Esophagus muscularis mucosa (tissue), 4 donors: Measurements from ENCODE around the gene ZNF337. TPM values are rescaled to one million over a fixed set of nuclear protein-coding genes. Genes with fewer than 3 reads are reported as not detected.
"Not testable (repeated sequence)": the region's sequence is repeated elsewhere in the genome, so short reads cannot be mapped to it uniquely, and the experiment has no call there.

ENCODE experiments used
- DNase-seq: peaks from one replicate; pipeline ENCODE4 v3.0.0-alpha.2; 2017; ENCODE audit errors: extremely low spot score
- H3K27ac ChIP-seq, 4 donors: fragments of 200-600 bp; sonication (generic); replicated peaks in 1 of 4; 1 replicate in 3 of 4; 2 replicates in 1 of 4; pipeline ENCODE4 v1.5.1; 2016 to 2019; ENCODE audit warnings: mild to moderate bottlenecking in 1 of 4
- H3K27me3 ChIP-seq, 4 donors: fragments of 200-600 bp; sonication (generic); one replicate each; pipeline versions ENCODE4 v1.5.1 to v1.6.0; 2016 to 2019
- H3K36me3 ChIP-seq, 4 donors: fragments of 200-600 bp; sonication (generic); one replicate each; pipeline ENCODE4 v1.5.1; 2016 to 2019
- H3K4me1 ChIP-seq, 4 donors: fragments of 200-600 bp; sonication (generic); one replicate each; pipeline ENCODE4 v1.5.1; 2016 to 2019
- H3K4me3 ChIP-seq, 4 donors: fragments of 200-600 bp; sonication (generic); 1 replicate in 2 of 4; 2 replicates in 2 of 4; pipeline ENCODE4 v1.5.1; 2016 to 2019; ENCODE audit warnings: mild to moderate bottlenecking in 4 of 4, moderate library complexity in 1 of 4
- H3K9me3 ChIP-seq, 4 donors: fragments of 200-600 bp; sonication (generic); 1 replicate in 3 of 4; 2 replicates in 1 of 4; pipeline ENCODE4 v1.5.1; 2016 to 2019
- CTCF ChIP-seq, 3 experiments: fragments of 200-600 bp in 2 of 3; fragments of 450-650 bp in 1 of 3; sonication (generic) in 2 of 3; IDR thresholded peaks; one replicate each; pipeline ENCODE4 v1.5.1; 2017 to 2019; ENCODE audit warnings: antibody characterized with exemption in 3 of 3, mild to moderate bottlenecking in 2 of 3, moderate library complexity in 1 of 3
- EP300 ChIP-seq: sonication (generic); formaldehyde crosslinking; IDR thresholded peaks from one replicate; pipeline ENCODE4 v1.6.1; 2017; ENCODE audit warnings: antibody characterized with exemption
- POLR2A ChIP-seq: fragments of 450-650 bp; IDR thresholded peaks from one replicate; pipeline ENCODE4 v1.6.1; 2017; ENCODE audit warnings: antibody characterized with exemption, moderate library complexity, mild to moderate bottlenecking, low read depth
- POLR2AphosphoS5 ChIP-seq, 2 donors: sonication (generic); formaldehyde crosslinking; IDR thresholded peaks; one replicate each; pipeline ENCODE4 v1.6.1; 2017; ENCODE audit warnings: antibody characterized with exemption in 2 of 2
- WGBS: methylation state at CpG from one replicate; pipeline ENCODE4 v1.1.5; 2018; 5-methylcytosine and 5-hydroxymethylcytosine counted together
- intact Hi-C: fragments of 100-400 bp; cut with DNase I; formaldehyde crosslinking; loops from one replicate; pipeline ENCODE4 v1.15.1; 2023
- total RNA-seq, 4 donors: library from RNA; depleted of rRNA; stranded (reverse); fragments of >200 nt; gene quantifications; one replicate each; pipeline versions ENCODE4 v1.1.0 to v1.2.1, GENCODE V29; 2016

ZNF337 gene
- total RNA-seq, 4 donors from 2014 or later = 13.1 to 17.0 (median 14.8) TPM

DNA sequence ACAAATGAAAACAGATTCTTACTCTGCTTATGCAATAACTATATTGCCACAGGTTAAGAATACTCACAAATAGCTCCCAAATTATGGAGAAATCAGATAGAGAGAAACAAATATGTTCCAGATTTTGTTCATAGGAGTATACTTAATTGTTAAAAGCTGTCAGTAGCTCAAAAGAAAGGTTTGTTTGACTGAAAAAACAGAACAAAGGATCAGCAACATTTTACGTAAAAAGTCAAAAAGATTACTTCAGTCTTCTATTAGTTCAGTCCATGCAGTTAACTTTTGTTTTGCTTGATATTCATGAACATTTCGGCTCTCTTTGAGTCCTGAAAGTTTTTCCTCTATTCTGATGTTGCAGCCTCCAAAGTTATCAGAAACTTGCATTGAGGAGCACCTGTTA, 59.4 kb downstream of the ZNF337 start:
- no peak overlapping the region for H3K4me3 ChIP-seq
- no peaks in the 10 kb centered on the region for H3K9me3 ChIP-seq
- 96% methylated on average over 2 of the region's 2 CpGs for WGBS
- DNase-seq = no peak
- intact Hi-C loops = no loop called here
- no peaks in the 10 kb centered on the region for H3K4me1 ChIP-seq
- peaks cover 0 to 24% (median 6%) of the 10 kb centered on the region in 4 donors for H3K36me3 ChIP-seq
- no peak for TF ChIP-seq POLR2A
- no peak for TF ChIP-seq CTCF (IDR thresholded peaks at IDR 0.05)
- no peak for TF ChIP-seq EP300
- TF ChIP-seq POLR2AphosphoS5 (IDR thresholded peaks at IDR 0.05) = no peak
- no peaks in the 10 kb centered on the region for H3K27me3 ChIP-seq
- no peak overlapping the region for H3K27ac ChIP-seq

DNA sequence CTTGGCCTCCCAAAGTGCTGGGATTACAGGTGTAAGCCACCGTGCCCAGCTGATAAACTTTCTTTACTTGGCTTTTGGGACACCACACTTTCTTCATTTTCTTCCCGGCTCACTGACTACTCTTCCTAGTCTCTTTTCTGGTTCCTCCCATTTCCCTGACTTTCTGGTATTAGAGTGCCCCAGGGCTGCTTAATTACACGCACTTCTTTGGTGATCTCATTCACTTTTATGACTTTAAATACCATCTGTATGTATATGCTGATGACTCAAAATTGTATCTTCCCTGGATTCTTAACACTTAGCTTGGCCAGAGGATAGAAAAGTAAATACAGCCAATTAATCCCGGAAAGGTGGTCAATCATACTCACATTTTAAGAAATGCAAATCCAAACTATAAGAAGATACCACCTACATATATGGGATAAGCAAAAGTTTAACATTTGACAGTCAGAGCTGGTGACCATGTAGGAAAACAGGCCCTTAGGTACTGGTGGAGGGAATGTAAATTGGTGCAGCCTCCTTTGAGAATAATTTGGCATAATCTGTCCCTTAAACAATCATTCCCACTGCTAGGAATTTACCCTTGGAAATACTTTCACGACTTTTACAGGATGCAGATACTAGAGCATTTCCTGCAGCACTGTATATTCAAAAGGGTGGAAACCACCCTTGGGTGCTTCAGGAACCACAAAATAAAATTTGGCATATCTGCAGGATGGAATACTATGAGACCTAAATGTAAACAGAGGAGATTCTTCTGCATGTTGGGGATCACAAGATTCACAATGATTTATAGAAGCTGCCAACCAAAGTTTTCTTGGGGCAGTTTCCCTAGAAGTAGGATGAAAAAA, 63.5 kb downstream of the ZNF337 start:
- H3K4me3 ChIP-seq = no peak overlapping the region
- no peaks in the 10 kb centered on the region for H3K4me1 ChIP-seq
- H3K36me3 ChIP-seq = peaks cover 0 to 24% (median 6%) of the 10 kb centered on the region in 4 donors
- H3K27me3 ChIP-seq = no peaks in the 10 kb centered on the region
- WGBS = 90% methylated on average over 5 of the region's 5 CpGs
- intact Hi-C loops = no loop called here
- DNase-seq = no peak
- no peaks in the 10 kb centered on the region for H3K9me3 ChIP-seq
- no peak for TF ChIP-seq POLR2AphosphoS5 (IDR thresholded peaks at IDR 0.05)
- TF ChIP-seq POLR2A = no peak
- no peak for TF ChIP-seq CTCF (IDR thresholded peaks at IDR 0.05)
- TF ChIP-seq EP300 = no peak
- H3K27ac ChIP-seq = no peak overlapping the region

- peaks cover 0 to 11% (median 4%) of the 10 kb centered on the region in 4 donors for H3K36me3 ChIP-seq
- H3K27me3 ChIP-seq, DNase-seq, H3K4me1 ChIP-seq, H3K4me3 ChIP-seq, intact Hi-C loops, H3K27ac ChIP-seq, H3K9me3 ChIP-seq: not testable (repeated sequence)
- WGBS = 95% methylated on average over 2 of the region's 2 CpGs
These were observed 66.0 kb downstream of the ZNF337 start for GRCh38 chr20:25630615-25631014.

DNA sequence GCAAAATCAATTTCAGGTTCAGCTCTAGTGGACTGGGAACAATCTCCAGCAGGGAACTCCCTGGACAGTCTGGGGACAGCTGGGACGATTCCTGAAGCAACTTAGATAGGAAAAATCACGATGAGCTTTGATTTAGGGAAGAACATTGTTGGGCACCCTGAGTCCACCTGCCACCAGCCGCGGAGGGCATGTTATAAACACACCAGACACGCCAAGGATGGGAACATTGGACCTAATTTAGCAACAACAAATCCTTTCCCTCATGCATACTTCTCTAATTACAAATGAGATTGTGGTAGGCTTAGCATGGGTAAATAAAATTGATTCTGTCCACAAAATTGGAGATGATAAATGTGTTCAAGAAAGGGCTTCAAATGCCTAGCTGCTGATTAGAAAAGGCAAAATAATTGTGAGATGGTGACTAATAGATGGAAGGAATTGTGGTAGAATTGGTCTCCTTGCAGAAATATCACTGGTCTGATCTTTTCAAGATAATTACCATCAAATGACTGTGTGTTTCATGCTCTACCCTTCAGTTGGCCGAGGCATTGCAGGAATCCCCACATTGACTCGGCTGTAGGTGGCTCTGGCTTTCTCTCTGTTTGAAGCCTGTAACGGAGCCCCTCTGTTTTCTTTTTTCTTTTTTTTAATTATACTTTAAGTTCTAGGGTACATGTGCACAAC, 66.7 kb downstream of the ZNF337 start:
- H3K4me1 ChIP-seq = peaks cover 0 to 2% (median 2%) of the 10 kb centered on the region in 4 donors
- peaks cover 0 to 6% (median 2%) of the 10 kb centered on the region in 4 donors for H3K36me3 ChIP-seq
- no peak for DNase-seq
- H3K27ac ChIP-seq = no peak overlapping the region
- intact Hi-C loops = loop anchor here (10.0 kb wide), 1 partner anchor 85 kb away; no protein-coding TSS in a partner anchor
- H3K9me3 ChIP-seq = no peaks in the 10 kb centered on the region
- WGBS = 91% methylated on average over 8 of the region's 8 CpGs
- H3K4me3 ChIP-seq = no peak overlapping the region
- H3K27me3 ChIP-seq = no peaks in the 10 kb centered on the region
- TF ChIP-seq EP300 (no peak), POLR2AphosphoS5 (IDR thresholded peaks at IDR 0.05) (no peak), CTCF (IDR thresholded peaks at IDR 0.05) (no peak), POLR2A (no peak)

DNA sequence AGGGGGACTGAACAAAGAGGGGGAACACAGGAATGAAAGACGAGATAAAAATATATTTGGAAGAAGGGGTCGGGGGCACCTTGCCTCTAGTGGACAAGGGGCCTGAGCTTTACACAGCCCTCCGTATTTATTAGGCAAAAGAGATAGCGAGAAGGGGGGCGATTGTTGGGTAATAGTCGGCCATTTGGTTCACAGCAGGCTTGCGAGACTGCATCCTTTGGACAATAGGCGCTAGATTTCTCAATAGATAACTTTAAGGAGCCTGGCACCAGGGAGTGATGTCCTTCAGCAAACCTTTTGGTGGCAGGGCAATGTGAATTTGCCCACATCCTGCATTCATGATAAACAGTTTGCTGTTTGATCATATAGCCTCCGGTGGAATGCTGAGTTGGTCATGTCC, 69.9 kb downstream of the ZNF337 start:
- Histone ChIP-seq H3K9me3 (no peaks in the 10 kb centered on the region), H3K27me3 (peaks cover 0 to 7% (median 0%) of the 10 kb centered on the region in 4 donors), H3K4me3 (no peak overlapping the region), H3K4me1 (peaks cover 14 to 23% (median 21%) of the 10 kb centered on the region in 4 donors), H3K36me3 (no peaks in the 10 kb centered on the region), H3K27ac (no peak overlapping the region)
- WGBS = 77% methylated on average over 9 of the region's 9 CpGs
- no peak for DNase-seq
- intact Hi-C loops = loop anchor here (10.0 kb wide), 1 partner anchor 82 kb away; no protein-coding TSS in a partner anchor
- TF ChIP-seq CTCF (IDR thresholded peaks at IDR 0.05) (no peak), POLR2A (no peak), EP300 (no peak), POLR2AphosphoS5 (IDR thresholded peaks at IDR 0.05) (no peak)
